Measurements from ENCODE around the gene LCMT1. TPM values are rescaled to one million over a fixed set of nuclear protein-coding genes. Genes with fewer than 3 reads are reported as not detected.

LCMT1 gene
- total and polyA plus RNA-seq, 9 of the 15 experiments (the other 6 are each of a cell fraction or from before 2014, with no cell fraction given): 20.0 to 42.8 (median 32.3) TPM

- no peaks in the 10 kb centered on the region for H3K27me3 ChIP-seq (ENCODE audit: control insufficient read depth in 2 of 2, insufficient read depth in 2 of 2, low read length in 2 of 2)
- TF ChIP-seq TRIM28 (IDR thresholded peaks at IDR 0.05) (no peak), MAFF (IDR thresholded peaks at IDR 0.05; ENCODE audit: low read length) (peak; percentile 44), SRSF7 (optimal IDR thresholded peaks at IDR 0.05; ENCODE audit: low read depth, low read length) (no peak), BRD9 (IDR thresholded peaks at IDR 0.05; ENCODE audit: low read depth, partially characterized antibody) (no peak), MTA1 (IDR thresholded peaks at IDR 0.05; ENCODE audit: borderline replicate concordance) (no peak), THAP7 (CRISPR knock-in tag; IDR thresholded peaks at IDR 0.05) (no peak), E2F8 (IDR thresholded peaks at IDR 0.05; ENCODE audit: low read depth, partially characterized antibody) (no peak), SIX5 (IDR thresholded peaks at IDR 0.05; ENCODE audit: borderline replicate concordance in 1 of 2, insufficient read depth in 1 of 2, low read depth in 1 of 2, low read length in 2 of 2) (no peak), IRF9 (tag; IDR thresholded peaks at IDR 0.05) (no peak), WHSC1 (IDR thresholded peaks at IDR 0.05; ENCODE audit: low read length) (no peak), ZNF316 (IDR thresholded peaks at IDR 0.05) (peak; percentile 73)
- FAIRE-seq: no peak
- ATAC-seq: no peak
- POLR2A ChIA-PET: no interaction called here
- H4K20me1 ChIP-seq (replicated peaks; ENCODE audit: control insufficient read depth, insufficient read depth, low read length): peaks cover 5% of the 10 kb centered on the region
- no peak overlapping the region for H3K4me3 ChIP-seq
- H3K4me1 ChIP-seq (replicated peaks in 1 of 2; ENCODE audit: control insufficient read depth in 2 of 2, insufficient read depth in 2 of 2, low read length in 2 of 2): no peaks in the 10 kb centered on the region; a peak in 1 of 5 replicates
- in situ Hi-C loops (cut with MboI): no loop called here
- intact Hi-C loops (cut with micrococcal nuclease): no loop called here
- CTCF ChIA-PET (ENCODE audit: low intra/inter-chr PET ratio): no interaction called here
- BruUV-seq (replicated peaks): no TSS peak
- no peak overlapping the region for H3K27ac ChIP-seq (ENCODE audit: extremely low read depth, low read depth, low read length)
- no peak overlapping the region for H2AFZ ChIP-seq (ENCODE audit: low read depth, low read length)
- 45% methylated on average over 6 of the region's 6 CpGs for WGBS (ENCODE audit: insufficient coverage, low coverage, missing lambda C conversion rate)
- peaks cover 5% of the 10 kb centered on the region for H3K9me1 ChIP-seq (ENCODE audit: control insufficient read depth, insufficient read depth, low read length)
- no peak for DNase-seq (ENCODE audit: extremely low read depth in 1 of 4, low spot score in 3 of 4)
- H3K9me3 ChIP-seq (replicated peaks; ENCODE audit: control insufficient read depth, insufficient read depth, low read depth, low read length): no peaks in the 10 kb centered on the region
- no peaks in the 10 kb centered on the region for H3K79me2 ChIP-seq (ENCODE audit: control insufficient read depth, insufficient read depth, low read length)
- H3K4me2 ChIP-seq (ENCODE audit: insufficient read depth, low read length): no peak overlapping the region
- peaks cover 5% of the 10 kb centered on the region; the same call in 2 of the 3 replicates for H3K36me3 ChIP-seq (ENCODE audit: control insufficient read depth, insufficient read depth, low read length)
- no peak overlapping the region for H3K9ac ChIP-seq (ENCODE audit: insufficient read depth in 1 of 2, low read depth in 2 of 2, low read length in 2 of 2)
Measured at GRCh38 chr16:25121824-25122600, 10.5 kb downstream of the LCMT1 start.

Data from K562 (cell line).